NCI-H2081 treated with DMSO at 0.1 percent for 48 hours (cell line): ENCODE data around the gene ARFGAP1.

Source experiments
- DNase-seq: peaks from one replicate; lab custom pipeline; 2025; lab: John Stamatoyannopoulos, UW

ARFGAP1 gene

GRCh38 chr20:63309261-63310071, 36.9 kb downstream of the ARFGAP1 start:
- DNase-seq = no peak

GRCh38 chr20:63310265-63310991, 37.8 kb downstream of the ARFGAP1 start:
- DNase-seq = no peak

DNA sequence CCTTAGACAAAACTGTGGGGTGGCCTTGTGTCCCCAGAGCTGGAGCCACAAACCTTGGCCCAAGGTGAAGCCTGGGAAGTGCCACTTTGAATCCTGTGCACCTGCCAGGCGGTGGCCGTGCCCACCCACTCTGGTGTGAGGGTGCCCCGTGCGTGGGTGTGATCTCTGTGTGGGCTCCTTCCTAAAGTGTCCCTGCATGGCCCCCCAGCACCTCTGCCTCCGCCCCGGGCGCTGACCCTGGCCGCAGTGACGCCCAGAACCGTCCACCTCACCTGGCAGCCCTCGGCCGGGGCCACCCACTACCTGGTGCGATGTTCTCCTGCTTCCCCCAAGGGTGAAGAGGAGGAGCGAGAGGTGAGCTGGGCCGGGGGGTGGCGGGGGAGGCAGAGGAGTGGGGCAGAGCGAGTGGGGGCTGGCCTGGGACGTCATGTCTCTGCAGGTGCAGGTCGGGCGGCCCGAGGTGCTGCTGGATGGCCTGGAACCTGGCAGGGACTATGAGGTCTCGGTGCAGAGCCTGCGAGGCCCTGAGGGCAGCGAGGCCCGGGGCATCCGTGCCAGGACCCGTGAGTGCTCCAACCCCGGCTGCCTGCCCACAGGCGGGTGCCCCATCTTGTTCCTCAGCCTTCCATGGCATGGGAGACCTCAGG, 38.7 kb downstream of the ARFGAP1 start:
- no peak for DNase-seq

DNA sequence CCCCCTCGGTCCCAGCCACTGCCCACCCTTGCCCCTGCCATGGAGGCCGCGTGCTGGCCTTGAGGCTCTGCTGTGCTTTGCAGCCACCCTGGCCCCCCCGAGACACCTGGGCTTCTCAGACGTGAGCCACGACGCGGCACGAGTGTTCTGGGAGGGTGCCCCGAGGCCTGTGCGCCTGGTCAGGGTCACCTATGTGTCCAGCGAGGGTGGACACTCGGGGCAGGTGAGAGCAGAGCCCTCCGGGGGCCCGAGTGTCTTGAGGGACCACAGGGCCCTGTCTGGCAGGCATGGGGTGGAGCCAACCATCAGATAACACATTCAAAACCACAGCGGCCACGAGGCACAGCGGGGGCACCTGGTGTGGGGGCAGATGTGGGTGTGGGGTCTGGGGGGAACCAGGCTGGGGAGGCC, 39.2 kb downstream of the ARFGAP1 start:
- DNase-seq = no peak

DNA sequence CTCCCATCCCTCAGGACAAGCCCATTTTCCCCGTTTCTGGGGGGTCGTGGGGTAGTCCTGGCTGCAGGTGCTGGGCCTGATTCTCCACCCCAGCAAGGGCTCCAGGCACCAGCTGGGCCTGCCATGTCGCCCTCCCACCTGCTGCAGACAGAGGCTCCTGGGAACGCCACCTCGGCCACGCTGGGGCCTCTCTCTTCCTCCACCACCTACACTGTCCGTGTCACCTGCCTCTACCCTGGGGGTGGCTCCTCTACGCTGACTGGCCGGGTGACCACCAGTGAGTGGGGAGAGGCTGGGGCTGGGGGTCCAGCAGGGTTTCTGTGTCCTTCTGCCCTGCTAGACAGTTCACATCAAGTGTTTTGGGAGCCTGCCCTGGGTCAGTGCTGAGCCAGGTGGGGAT, 39.7 kb downstream of the ARFGAP1 start:
- no peak for DNase-seq

DNA sequence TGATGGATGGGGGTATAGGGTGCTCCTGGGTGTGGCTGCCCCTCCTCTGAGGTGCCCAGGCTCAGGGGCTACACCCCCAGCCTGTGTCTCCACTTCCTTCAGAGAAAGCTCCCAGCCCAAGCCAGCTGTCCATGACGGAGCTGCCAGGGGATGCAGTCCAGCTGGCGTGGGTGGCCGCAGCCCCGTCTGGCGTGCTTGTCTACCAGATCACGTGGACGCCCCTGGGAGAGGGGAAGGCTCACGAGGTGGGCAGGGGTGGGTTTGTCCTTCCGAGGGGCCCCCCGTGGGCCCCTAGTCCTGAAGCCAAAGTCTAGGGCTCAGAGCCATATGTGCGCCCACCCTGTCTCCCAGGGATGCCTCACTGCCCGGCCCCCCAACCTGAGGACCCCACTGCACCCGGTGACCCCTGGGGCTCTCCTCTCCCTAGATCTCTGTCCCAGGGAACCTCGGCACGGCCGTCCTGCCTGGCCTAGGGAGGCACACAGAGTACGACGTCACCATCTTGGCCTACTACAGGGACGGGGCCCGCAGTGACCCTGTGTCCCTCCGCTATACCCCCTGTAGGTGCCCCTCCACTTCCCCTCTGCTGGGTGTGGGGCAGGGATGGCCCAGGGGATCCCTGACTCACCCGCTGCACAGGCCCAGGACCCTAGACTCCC, 40.2 kb downstream of the ARFGAP1 start:
- DNase-seq = no peak

DNA sequence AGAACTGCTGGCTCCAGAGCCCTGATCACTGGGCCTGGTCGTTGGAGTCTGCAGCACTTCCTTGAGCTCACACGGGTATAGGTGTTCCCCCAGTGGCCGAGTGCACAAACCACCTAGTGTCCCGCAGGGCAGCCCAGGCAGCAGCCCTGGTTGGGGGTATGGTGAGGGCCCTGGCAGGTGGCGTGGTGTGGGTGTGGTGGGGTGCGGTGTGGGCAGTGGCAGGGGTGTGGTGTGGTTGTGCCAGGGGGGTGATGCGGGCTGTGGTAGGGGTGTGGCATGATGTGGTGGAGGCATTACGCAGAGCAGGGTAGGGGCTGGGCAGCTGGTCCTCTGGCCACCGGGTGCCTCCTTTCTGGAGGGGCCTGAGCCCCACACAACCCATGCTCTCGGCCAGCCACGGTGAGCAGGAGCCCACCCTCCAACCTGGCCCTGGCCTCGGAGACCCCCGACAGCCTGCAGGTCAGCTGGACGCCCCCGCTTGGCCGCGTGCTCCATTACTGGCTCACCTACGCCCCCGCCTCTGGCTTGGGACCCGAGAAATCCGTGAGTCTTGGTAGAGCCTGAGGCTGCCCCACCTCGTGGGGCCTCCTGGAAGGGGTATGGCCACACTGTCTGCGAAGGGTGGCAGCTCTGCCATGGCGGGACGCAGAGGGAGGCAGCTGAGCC, 40.9 kb downstream of the ARFGAP1 start:
- DNase-seq = no peak

GRCh38 chr20:63314015-63314471, 41.4 kb downstream of the ARFGAP1 start:
- no peak for DNase-seq

GRCh38 chr20:63314566-63315239, 42.1 kb downstream of the ARFGAP1 start:
- DNase-seq = no peak

DNA sequence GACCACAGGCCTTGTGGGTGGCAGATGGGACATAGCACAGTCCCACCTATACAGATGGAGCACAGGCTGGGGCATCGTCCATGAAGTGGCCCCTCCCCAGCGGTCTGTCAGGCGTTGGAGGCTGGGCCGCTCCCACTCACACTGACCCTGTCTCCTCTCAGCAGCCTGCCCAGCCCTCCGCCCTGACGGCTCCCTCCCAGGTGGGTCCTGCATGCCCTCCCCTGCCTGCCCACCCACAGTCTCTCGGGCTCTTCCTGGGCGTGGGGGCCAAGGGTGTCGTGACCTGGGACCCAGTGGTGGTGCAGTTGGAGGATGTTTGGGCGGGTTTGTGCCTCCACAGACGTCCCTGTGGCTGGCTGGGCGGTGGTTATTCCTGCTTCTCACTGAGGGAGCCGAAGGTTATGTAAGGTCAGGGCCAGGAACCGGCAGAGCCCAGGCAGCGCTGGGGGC, 42.7 kb downstream of the ARFGAP1 start:
- DNase-seq = no peak

- no peak for DNase-seq
Observed at GRCh38 chr20:63315731-63316491, 43.3 kb downstream of the ARFGAP1 start.

DNA sequence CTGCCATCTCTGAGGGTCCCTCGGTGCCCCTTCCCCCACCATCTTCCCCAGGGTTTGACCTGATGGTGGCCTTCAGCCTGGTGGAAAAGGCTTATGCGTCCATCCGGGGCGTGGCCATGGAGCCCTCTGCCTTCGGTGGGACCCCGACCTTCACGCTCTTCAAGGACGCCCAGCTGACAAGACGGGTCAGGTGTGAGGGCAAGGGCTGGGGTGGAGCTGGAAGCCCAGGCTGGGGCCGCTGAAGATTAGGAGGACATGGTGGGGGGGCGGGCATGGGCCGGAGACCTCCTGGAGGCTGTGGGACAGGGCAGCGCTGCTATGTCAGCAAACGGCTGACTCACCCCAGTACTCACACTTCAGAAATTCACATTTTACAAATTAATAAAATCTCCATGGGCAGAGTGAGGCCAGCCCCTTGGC, 43.9 kb downstream of the ARFGAP1 start:
- no peak for DNase-seq

GRCh38 chr20:63317061-63317460, 44.4 kb downstream of the ARFGAP1 start:
- no peak for DNase-seq

- no peak for DNase-seq
Observed at GRCh38 chr20:63317601-63318291, 45.1 kb downstream of the ARFGAP1 start.

- DNase-seq = no peak
Observed at GRCh38 chr20:63318391-63319163, 46.0 kb downstream of the ARFGAP1 start.

- DNase-seq = no peak
Observed at GRCh38 chr20:63319164-63320040, 46.8 kb downstream of the ARFGAP1 start.

DNA sequence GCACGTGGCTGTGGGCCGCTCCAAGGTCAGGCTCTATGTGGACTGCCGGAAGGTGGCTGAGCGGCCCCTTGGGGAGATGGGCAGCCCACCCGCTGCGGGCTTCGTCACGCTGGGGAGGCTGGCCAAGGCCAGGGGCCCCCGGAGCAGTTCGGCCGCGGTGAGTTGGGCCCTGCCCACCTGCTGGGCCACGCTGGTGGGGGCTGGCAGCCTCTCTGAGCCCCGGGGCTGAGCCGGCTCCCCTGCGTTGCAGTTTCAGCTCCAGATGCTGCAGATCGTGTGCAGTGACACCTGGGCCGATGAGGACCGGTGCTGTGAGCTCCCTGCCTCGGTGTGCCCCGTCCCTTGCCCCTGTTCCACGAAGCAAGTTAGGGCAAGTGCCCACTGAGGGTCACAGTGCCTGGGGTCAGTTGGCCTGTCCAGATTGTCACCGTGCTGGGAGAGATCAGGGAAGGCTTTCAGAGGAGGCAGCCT, 47.5 kb downstream of the ARFGAP1 start:
- no peak for DNase-seq
